HG03342 (cell line): Measurements from ENCODE around the gene RND2.

ENCODE experiments used
- ATAC-seq: cut with Tn5 transposase; IDR thresholded peaks from one replicate; pipeline ENCODE4 v1.9.1; 2021; ENCODE audit warnings: mild to moderate bottlenecking, moderate library complexity; ENCODE audit not compliant: unreplicated experiment

Gene RND2

GRCh38 chr17:43003542-43004172 is 21.4 kb upstream of the RND2 start:
- no peak for ATAC-seq

- ATAC-seq, result peak; percentile 86
These were observed 18.1 kb upstream of the RND2 start, which contains the start of gene IFI35 for GRCh38 chr17:43006639-43007551. IFI35 (plus strand) TSS chr17:43006784; CDS start chr17:43006948, 164 bp downstream.

GRCh38 chr17:43010667-43011308 is 14.2 kb upstream of the RND2 start:
- no peak for ATAC-seq

- no peak for ATAC-seq
These were observed 13.1 kb upstream of the RND2 start for GRCh38 chr17:43011728-43012472.

- no peak for ATAC-seq
These were observed 11.7 kb upstream of the RND2 start for GRCh38 chr17:43013296-43013695.

- no peak for ATAC-seq
These were observed 10.9 kb upstream of the RND2 start for GRCh38 chr17:43014020-43014648.

- no peak for ATAC-seq
These were observed 10.1 kb upstream of the RND2 start for GRCh38 chr17:43014649-43015542.

GRCh38 chr17:43015579-43015978 is 9.5 kb upstream of the RND2 start:
- no peak for ATAC-seq

GRCh38 chr17:43016216-43016615 is 8.8 kb upstream of the RND2 start:
- ATAC-seq, result no peak

GRCh38 chr17:43018008-43018853 is 6.8 kb upstream of the RND2 start:
- ATAC-seq, result no peak

GRCh38 chr17:43018932-43019331 is 6.1 kb upstream of the RND2 start:
- no peak for ATAC-seq

- ATAC-seq, result no peak
These were observed 5.6 kb upstream of the RND2 start for GRCh38 chr17:43019418-43019817.

- no peak for ATAC-seq
These were observed 4.9 kb upstream of the RND2 start for GRCh38 chr17:43020030-43020621.

GRCh38 chr17:43020789-43021740 is 4.0 kb upstream of the RND2 start:
- ATAC-seq, result no peak

GRCh38 chr17:43021741-43022512 is 3.1 kb upstream of the RND2 start, which contains the start of gene VAT1:
VAT1 (minus strand) TSS chr17:43022385; CDS start chr17:43022322, 63 bp downstream.
- no peak for ATAC-seq

GRCh38 chr17:43025290-43025657 is 243 bp downstream of the RND2 start:
- no peak for ATAC-seq
